ENCODE measurements around the gene CLDN8. TPM values are rescaled to one million over a fixed set of nuclear protein-coding genes. Genes with fewer than 3 reads are reported as not detected.

The CLDN8 gene
- total RNA-seq, 1 donor from 2014 or later: not detected

- H3K4me1 ChIP-seq: no peaks in the 10 kb centered on the region
- no peaks in the 10 kb centered on the region for H3K27me3 ChIP-seq (ENCODE audit: low read depth)
- H3K27ac ChIP-seq (replicated peaks): no peak overlapping the region
- H3K4me3 ChIP-seq: no peak overlapping the region
- intact Hi-C loops (cut with micrococcal nuclease): no loop called here
- H3K36me3 ChIP-seq: no peaks in the 10 kb centered on the region
- peaks cover 12% of the 10 kb centered on the region for H3K9me3 ChIP-seq (replicated peaks)
- no peak for DNase-seq
- TF ChIP-seq CTCF (IDR thresholded peaks at IDR 0.05; ENCODE audit: borderline replicate concordance): no peak
Observed at GRCh38 chr21:30249936-30250335, 34.0 kb upstream of the CLDN8 start.

GRCh38 chr21:30248844-30249243 lies 32.9 kb upstream of the CLDN8 start:
- no peak for TF ChIP-seq CTCF (IDR thresholded peaks at IDR 0.05; ENCODE audit: borderline replicate concordance)
- Histone ChIP-seq H3K4me1 (no peaks in the 10 kb centered on the region), H3K27ac (replicated peaks) (no peak overlapping the region), H3K9me3 (replicated peaks) (peaks cover 12% of the 10 kb centered on the region), H3K4me3 (no peak overlapping the region), H3K27me3 (ENCODE audit: low read depth) (no peaks in the 10 kb centered on the region), H3K36me3 (no peaks in the 10 kb centered on the region)
- intact Hi-C loops (cut with micrococcal nuclease): no loop called here
- no peak for DNase-seq

- no peak for DNase-seq
- Histone ChIP-seq H3K4me3 (no peak overlapping the region), H3K36me3 (no peaks in the 10 kb centered on the region), H3K9me3 (replicated peaks) (no peaks in the 10 kb centered on the region), H3K4me1 (no peaks in the 10 kb centered on the region), H3K27ac (replicated peaks) (no peak overlapping the region), H3K27me3 (ENCODE audit: low read depth) (no peaks in the 10 kb centered on the region)
- intact Hi-C loops (cut with micrococcal nuclease): no loop called here
- TF ChIP-seq CTCF (IDR thresholded peaks at IDR 0.05; ENCODE audit: borderline replicate concordance): no peak
Observed at GRCh38 chr21:30245061-30245460, 29.2 kb upstream of the CLDN8 start.

GRCh38 chr21:30243691-30244090 lies 27.8 kb upstream of the CLDN8 start:
- H3K4me3 ChIP-seq: no peak overlapping the region
- no peaks in the 10 kb centered on the region for H3K36me3 ChIP-seq
- no peaks in the 10 kb centered on the region for H3K4me1 ChIP-seq
- intact Hi-C loops (cut with micrococcal nuclease): no loop called here
- TF ChIP-seq CTCF (IDR thresholded peaks at IDR 0.05; ENCODE audit: borderline replicate concordance): no peak
- H3K27me3 ChIP-seq (ENCODE audit: low read depth): no peaks in the 10 kb centered on the region
- H3K9me3 ChIP-seq (replicated peaks): no peaks in the 10 kb centered on the region
- DNase-seq: no peak
- no peak overlapping the region for H3K27ac ChIP-seq (replicated peaks)

- no peak overlapping the region for H3K27ac ChIP-seq (replicated peaks)
Observed at GRCh38 chr21:30240661-30241060, 24.8 kb upstream of the CLDN8 start.

More at GRCh38 chr21:30240661-30241060, 24.8 kb upstream of the CLDN8 start:
- no peaks in the 10 kb centered on the region for H3K27me3 ChIP-seq (ENCODE audit: low read depth)
- H3K36me3 ChIP-seq: no peaks in the 10 kb centered on the region
- no peak overlapping the region for H3K4me3 ChIP-seq
- DNase-seq: no peak
- no peak for TF ChIP-seq CTCF (IDR thresholded peaks at IDR 0.05; ENCODE audit: borderline replicate concordance)
- no peaks in the 10 kb centered on the region for H3K4me1 ChIP-seq
- no peaks in the 10 kb centered on the region for H3K9me3 ChIP-seq (replicated peaks)
- intact Hi-C loops (cut with micrococcal nuclease): no loop called here
